A549 (cell line): ENCODE measurements around the gene ELOB. TPM values are rescaled to one million over a fixed set of nuclear protein-coding genes. Genes with fewer than 3 reads are reported as not detected.

Experiments
- ATAC-seq, 2 experiments: fragments of 200-7000 bp in 1 of 2; fragments of >200 bp in 1 of 2; cut with Nextera tagmentation in 1 of 2; cut with Tn5 transposase in 1 of 2; 3 replicates each; pipeline versions ENCODE4 v1.8.0 to v1.9.1; 2018 to 2020; ENCODE audit warnings: mild to moderate bottlenecking in 1 of 2, moderate library complexity in 1 of 2
- CTCF ChIA-PET: fragments of 300-600 bp; sonication (Branson Sonifier 250); formaldehyde crosslinking; extraction: SDS; loops from one replicate; lab custom pipeline; 2021; ENCODE audit warnings: antibody characterized with exemption, inconsistent platforms; lab: Yijun Ruan, JAX
- POLR2A ChIA-PET: fragments of 350-600 bp; formaldehyde crosslinking; extraction: SDS; loops from one replicate; lab custom pipeline; 2021; ENCODE audit warnings: antibody characterized with exemption, inconsistent platforms; lab: Yijun Ruan, JAX
- DNase-seq, 2 experiments: peaks; one replicate each; pipeline versions ENCODE4 v3.0.0 to v3.0.0-alpha.2; 2011 to 2016; ENCODE audit warnings: low read depth in 1 of 2, low spot score in 1 of 2
- FAIRE-seq: peaks from 2 replicates; lab custom pipeline; 2011; peaks lifted over from hg19 to GRCh38; lab: Jason Lieb, UNC
- H3K27ac ChIP-seq, 2 experiments: fragments of >200 bp; sonication (Bioruptor Twin); formaldehyde crosslinking; 3 replicates each; pipeline ENCODE4 v1.5.1; 2016 to 2017
- H3K4me1 ChIP-seq: fragments of >200 bp; sonication (Bioruptor Twin); formaldehyde crosslinking; 3 replicates; pipeline ENCODE4 v1.6.1; 2016
- H3K4me2 ChIP-seq: fragments of >200 bp; sonication (Bioruptor Twin); formaldehyde crosslinking; 3 replicates; pipeline ENCODE4 v1.6.1; 2016
- H3K4me3 ChIP-seq: fragments of >200 bp; sonication (Bioruptor Twin); formaldehyde crosslinking; 3 replicates; pipeline ENCODE4 v1.5.1; 2016
- H3K9me3 ChIP-seq: fragments of >200 bp; sonication (Bioruptor Twin); formaldehyde crosslinking; 3 replicates; pipeline ENCODE4 v1.6.1; 2016
- BCL3 ChIP-seq: fragments of >200 bp; sonication (Bioruptor Twin); formaldehyde crosslinking; IDR thresholded peaks from 3 replicates; pipeline ENCODE4 v1.6.1; 2016
- CBX2 ChIP-seq: fragments of 200-600 bp; sonication (generic); IDR thresholded peaks from 2 replicates; pipeline ENCODE4 v1.6.1; 2016; ENCODE audit warnings: low read depth, mild to moderate bottlenecking, borderline replicate concordance
- CHD2 ChIP-seq: fragments of 150-350 bp; IDR thresholded peaks from 2 replicates; pipeline ENCODE4 v1.6.1; 2014; ENCODE audit warnings: low read length; ENCODE audit not compliant: partially characterized antibody
- CTCF ChIP-seq: fragments of >200 bp; sonication (Bioruptor Twin); formaldehyde crosslinking; IDR thresholded peaks from 3 replicates; pipeline ENCODE4 v1.5.1; 2016
- EHF ChIP-seq: fragments of 250-450 bp; sonication (Bioruptor Pico); IDR thresholded peaks from 2 replicates; pipeline ENCODE4 v1.5.0; 2020; ENCODE audit warnings: mild to moderate bottlenecking
- ELK1 ChIP-seq: fragments of 150-350 bp; IDR thresholded peaks from 2 replicates; pipeline ENCODE4 v1.6.1; 2014; ENCODE audit warnings: low read depth, mild to moderate bottlenecking, low read length
- EP300 ChIP-seq, 2 experiments: fragments of >200 bp; sonication (Bioruptor Twin); formaldehyde crosslinking; IDR thresholded peaks; 2 replicates in 1 of 2; 3 replicates in 1 of 2; pipeline ENCODE4 v1.6.1; 2016 to 2017
- ESRRA ChIP-seq: fragments of 150-350 bp; IDR thresholded peaks from 2 replicates; pipeline ENCODE4 v1.6.1; 2014; ENCODE audit warnings: mild to moderate bottlenecking, low read length, borderline replicate concordance
- FOSB ChIP-seq: fragments of 250-450 bp; sonication (Bioruptor Pico); IDR thresholded peaks from 2 replicates; pipeline ENCODE4 v1.5.0; 2020; ENCODE audit warnings: mild to moderate bottlenecking, moderate library complexity
- FOSL2 ChIP-seq, 2 experiments: fragments of 450-650 bp in 1 of 2; fragments of >200 bp in 1 of 2; sonication (Bioruptor Twin) in 1 of 2; formaldehyde crosslinking; IDR thresholded peaks; 2 replicates each; pipeline versions ENCODE4 v1.5.0 to v1.6.1; 2016 to 2020; ENCODE audit warnings: mild to moderate bottlenecking in 1 of 2, moderate library complexity in 1 of 2
- GATA3 ChIP-seq: IDR thresholded peaks from 2 replicates; pipeline ENCODE4 v1.6.1; 2012; ENCODE audit warnings: borderline replicate concordance
- HMGXB4 ChIP-seq: fragments of 250-450 bp; sonication (Bioruptor Pico); IDR thresholded peaks from 2 replicates; pipeline ENCODE4 v1.5.0; 2021; ENCODE audit warnings: mild to moderate bottlenecking, moderate library complexity, borderline replicate concordance
- HOXB13 ChIP-seq: fragments of 250-450 bp; sonication (Bioruptor Pico); IDR thresholded peaks from 2 replicates; pipeline ENCODE4 v1.5.0; 2020; ENCODE audit warnings: low read depth, mild to moderate bottlenecking, moderate library complexity
- PBX3 ChIP-seq: IDR thresholded peaks from 2 replicates; pipeline ENCODE4 v1.6.1; 2012
- PHF8 ChIP-seq: fragments of 200-600 bp; sonication (generic); IDR thresholded peaks from 2 replicates; pipeline ENCODE4 v1.6.1; 2016; ENCODE audit warnings: low read depth, mild to moderate bottlenecking, antibody characterized with exemption, moderate library complexity, borderline replicate concordance
- POLR2AphosphoS2 ChIP-seq: conservative IDR thresholded peaks from 2 replicates; pipeline ENCODE4 v1.6.1; 2012; ENCODE audit warnings: low read length, improper control_type of control experiment, inconsistent platforms
- RAD21 ChIP-seq, 2 experiments: fragments of >200 bp in 1 of 2; sonication (Bioruptor Twin) in 1 of 2; formaldehyde crosslinking in 1 of 2; IDR thresholded peaks in 1 of 2; conservative IDR thresholded peaks in 1 of 2; 2 replicates in 1 of 2; 3 replicates in 1 of 2; pipeline ENCODE4 v1.6.1; 2012 to 2018; ENCODE audit warnings: inconsistent platforms in 1 of 2
- RARB ChIP-seq: fragments of 250-450 bp; sonication (Bioruptor Pico); IDR thresholded peaks from 2 replicates; pipeline ENCODE4 v1.8.0; 2021; ENCODE audit warnings: mild to moderate bottlenecking, moderate library complexity
- RFX5 ChIP-seq: fragments of 450-650 bp; IDR thresholded peaks from 2 replicates; pipeline ENCODE4 v1.7.1; 2014; ENCODE audit warnings: antibody characterized with exemption, mild to moderate bottlenecking, moderate library complexity
- SREBF2 ChIP-seq: fragments of 450-650 bp; IDR thresholded peaks from 2 replicates; pipeline ENCODE4 v1.6.1; 2014; ENCODE audit warnings: mild to moderate bottlenecking, moderate library complexity
- TP53 ChIP-seq: fragments of 250-450 bp; sonication (Bioruptor Pico); IDR thresholded peaks from 2 replicates; pipeline ENCODE4 v1.5.0; 2021; ENCODE audit warnings: mild to moderate bottlenecking, moderate library complexity
- USF2 ChIP-seq: fragments of 450-650 bp; IDR thresholded peaks from 2 replicates; pipeline ENCODE4 v1.6.1; 2014; ENCODE audit warnings: antibody characterized with exemption
- ZFP36 ChIP-seq: fragments of 450-650 bp; IDR thresholded peaks from 2 replicates; pipeline ENCODE4 v1.6.1; 2014; ENCODE audit warnings: borderline replicate concordance; ENCODE audit not compliant: partially characterized antibody
- ZNF302 ChIP-seq: fragments of 250-450 bp; sonication (Bioruptor Pico); IDR thresholded peaks from 2 replicates; pipeline ENCODE4 v1.9.0; 2021; ENCODE audit warnings: inconsistent platforms, mild to moderate bottlenecking, moderate library complexity
- WGBS: methylation state at CpG from one replicate; pipeline ENCODE4 v1.1.6; 2017; ENCODE audit errors: missing lambda C conversion rate; 5-methylcytosine and 5-hydroxymethylcytosine counted together
- polyA plus RNA-seq, 4 experiments: library from polyadenylated mRNA; depleted of rRNA in 3 of 4; stranded (reverse); fragments of >200 nt; fragmentation: RNase III in 1 of 4; extraction: RNeasy Plus Mini Kit Qiagen cat#74134 plus additional on column Dnase treatment in 1 of 4; gene quantifications; 2 replicates in 3 of 4; 3 replicates in 1 of 4; pipeline ENCODE4 v1.2.3, GENCODE V29; 2011 to 2017

ELOB gene
- polyA plus RNA-seq, 2 of the 4 experiments (the other 2 are of a cell fraction): 136 to 494 TPM

- ChIA-PET CTCF (interaction anchor here (1.5 kb wide), 1 partner anchor 20 kb away, joined by 3 read pairs; no protein-coding TSS in a partner anchor), POLR2A (interaction anchor here (0.8 kb wide), 1 partner anchor 43 kb away, joined by 3 read pairs; the partner anchor contains the start of gene KCTD5)
- FAIRE-seq: no peak
- H3K4me3 ChIP-seq: no peak overlapping the region
- peaks cover 16% of the 10 kb centered on the region; the same call in 2 of the 3 replicates for H3K4me1 ChIP-seq
- no peak for DNase-seq
- no peaks in the 10 kb centered on the region for H3K9me3 ChIP-seq
- TF ChIP-seq ESRRA (no peak), FOSB (CRISPR knock-in tag) (no peak), RARB (no peak), SREBF2 (no peak), HMGXB4 (CRISPR knock-in tag) (no peak), CHD2 (no peak), ZFP36 (no peak), ZNF302 (no peak), ELK1 (no peak), USF2 (no peak), BCL3 (no peak), POLR2AphosphoS2 (no peak)
- no peak overlapping the region for H3K27ac ChIP-seq
- no peak for ATAC-seq
- WGBS: 55% methylated on average over 15 of the region's 16 CpGs
- no peak overlapping the region for H3K4me2 ChIP-seq
These were observed 52.2 kb downstream of the ELOB start for GRCh38 chr16:2724816-2725348.

GRCh38 chr16:2724088-2724676 lies 52.9 kb downstream of the ELOB start:
- ChIA-PET CTCF (interaction anchor here (1.0 to 1.5 kb wide), 3 partner anchors 21 to 183 kb away, joined by 3 read pairs; no protein-coding TSS in a partner anchor), POLR2A (interaction anchor here (0.8 kb wide), 1 partner anchor 42 kb away, joined by 3 read pairs; the partner anchor contains the start of gene KCTD5)
- Histone ChIP-seq H3K4me2 (no peak overlapping the region), H3K9me3 (no peaks in the 10 kb centered on the region), H3K4me3 (no peak overlapping the region), H3K4me1 (peaks cover 23% of the 10 kb centered on the region; the same call in 2 of the 3 replicates), H3K27ac (no peak overlapping the region)
- no peak for TF ChIP-seq CTCF
- TF ChIP-seq TP53 (CRISPR knock-in tag): no peak
- no peak for TF ChIP-seq HOXB13 (CRISPR knock-in tag)
- TF ChIP-seq RAD21 (conservative IDR thresholded peaks at IDR 0.05 in 1 of 2, IDR thresholded peaks at IDR 0.05 in 1 of 2): no peak
- no peak for TF ChIP-seq RFX5
- no peak for TF ChIP-seq CHD2
- TF ChIP-seq EHF: no peak
- no peak for TF ChIP-seq CBX2
- TF ChIP-seq PBX3: no peak
- TF ChIP-seq FOSL2 (IDR thresholded peaks at IDR 0.05): no peak
- TF ChIP-seq FOSL2 (CRISPR knock-in tag; IDR thresholded peaks at IDR 0.05): no peak
- TF ChIP-seq GATA3: no peak
- no peak for TF ChIP-seq ELK1
- TF ChIP-seq PHF8: no peak
- TF ChIP-seq EP300 (IDR thresholded peaks at IDR 0.05): no peak
- DNase-seq (no peak), FAIRE-seq (no peak), ATAC-seq (no peak)
- 79% methylated on average over 7 of the region's 7 CpGs for WGBS
